ENCODE results near the gene LIMCH1.
"Not testable (repeated sequence)": the region's sequence is repeated elsewhere in the genome, so short reads cannot be mapped to it uniquely, and the experiment has no call there.

Gene LIMCH1

GRCh38 chr4:41642746-41643145 is 104.8 kb downstream of the LIMCH1 start:
- not testable (repeated sequence) for DNase-seq (ENCODE audit: low read depth in 1 of 2, low spot score in 1 of 2)

GRCh38 chr4:41643331-41643730 is 105.4 kb downstream of the LIMCH1 start:
- no peak for DNase-seq (ENCODE audit: low read depth in 1 of 2, low spot score in 1 of 2)

GRCh38 chr4:41644288-41644914 is 106.4 kb downstream of the LIMCH1 start:
- no peak for DNase-seq (ENCODE audit: low read depth in 1 of 2, low spot score in 1 of 2)

GRCh38 chr4:41644915-41645295 is 106.9 kb downstream of the LIMCH1 start:
- DNase-seq (ENCODE audit: low read depth in 1 of 2, low spot score in 1 of 2): no peak

- DNase-seq (ENCODE audit: low read depth in 1 of 2, low spot score in 1 of 2): no peak
Measured at GRCh38 chr4:41645728-41646390, 107.9 kb downstream of the LIMCH1 start.

- no peak for DNase-seq (ENCODE audit: low read depth in 1 of 2, low spot score in 1 of 2)
Measured at GRCh38 chr4:41646862-41647261, 108.9 kb downstream of the LIMCH1 start.

GRCh38 chr4:41647383-41647782 is 109.4 kb downstream of the LIMCH1 start:
- no peak for DNase-seq (ENCODE audit: low read depth in 1 of 2, low spot score in 1 of 2)

- DNase-seq (ENCODE audit: low read depth in 1 of 2, low spot score in 1 of 2): not testable (repeated sequence)
Measured at GRCh38 chr4:41651150-41651549, 113.2 kb downstream of the LIMCH1 start.

- no peak for DNase-seq (ENCODE audit: low read depth in 1 of 2, low spot score in 1 of 2)
Measured at GRCh38 chr4:41652971-41653370, 115.0 kb downstream of the LIMCH1 start.

- DNase-seq (ENCODE audit: low read depth in 1 of 2, low spot score in 1 of 2): no peak
Measured at GRCh38 chr4:41653523-41653922, 115.6 kb downstream of the LIMCH1 start.

GRCh38 chr4:41655177-41655576 is 117.2 kb downstream of the LIMCH1 start:
- no peak for DNase-seq (ENCODE audit: low read depth in 1 of 2, low spot score in 1 of 2)

GRCh38 chr4:41656106-41656505 is 118.1 kb downstream of the LIMCH1 start:
- DNase-seq (ENCODE audit: low read depth in 1 of 2, low spot score in 1 of 2): no peak

- DNase-seq (ENCODE audit: low read depth in 1 of 2, low spot score in 1 of 2): no peak
Measured at GRCh38 chr4:41656572-41657520, 118.9 kb downstream of the LIMCH1 start.

- DNase-seq (ENCODE audit: low read depth in 1 of 2, low spot score in 1 of 2): no peak
Measured at GRCh38 chr4:41657561-41657960, 119.6 kb downstream of the LIMCH1 start.

- DNase-seq (ENCODE audit: low read depth in 1 of 2, low spot score in 1 of 2): no peak
Measured at GRCh38 chr4:41658163-41658562, 120.2 kb downstream of the LIMCH1 start.

GRCh38 chr4:41660352-41660751 is 122.4 kb downstream of the LIMCH1 start:
- no peak for DNase-seq (ENCODE audit: low read depth in 1 of 2, low spot score in 1 of 2)

- DNase-seq (ENCODE audit: low read depth in 1 of 2, low spot score in 1 of 2): peak in 1 of 2 donors; percentile 7
Measured at GRCh38 chr4:41661442-41662076, 123.6 kb downstream of the LIMCH1 start.

- DNase-seq (ENCODE audit: low read depth in 1 of 2, low spot score in 1 of 2): no peak
Measured at GRCh38 chr4:41665636-41666207, 127.8 kb downstream of the LIMCH1 start.

- DNase-seq (ENCODE audit: low read depth in 1 of 2, low spot score in 1 of 2): no peak
Measured at GRCh38 chr4:41668024-41668423, 130.1 kb downstream of the LIMCH1 start.

GRCh38 chr4:41670530-41670929 is 132.6 kb downstream of the LIMCH1 start:
- no peak for DNase-seq (ENCODE audit: low read depth in 1 of 2, low spot score in 1 of 2)

GRCh38 chr4:41670982-41671381 is 133.0 kb downstream of the LIMCH1 start:
- no peak for DNase-seq (ENCODE audit: low read depth in 1 of 2, low spot score in 1 of 2)

Measured in stimulated activated CD4-positive, alpha-beta T cell treated with anti-CD3 and anti-CD28 coated beads, Interleukin-15, amount 100 ng/mL, for 1 hour (primary cell).